Liver (tissue), 9 donors: Measurements from ENCODE around the gene RHOT1. TPM values are rescaled to one million over a fixed set of nuclear protein-coding genes. Genes with fewer than 3 reads are reported as not detected.

Source experiments
- DNase-seq: peaks from one replicate; pipeline ENCODE4 v3.0.0-alpha.2; 2017; ENCODE audit warnings: low spot score
- H3K27ac ChIP-seq, 2 donors: one replicate each; pipeline ENCODE4 v1.7.0; 2013; ENCODE audit warnings: inconsistent platforms in 2 of 2, low read length in 2 of 2, control low read depth in 1 of 2, low read depth in 1 of 2, mild to moderate bottlenecking in 1 of 2
- H3K27me3 ChIP-seq, 4 donors: one replicate each; pipeline versions ENCODE4 v1.6.1 to v1.7.0; 2013; ENCODE audit warnings: low read length in 3 of 4, inconsistent platforms in 1 of 4, mild to moderate bottlenecking in 1 of 4, moderate library complexity in 1 of 4; ENCODE audit not compliant: control insufficient read depth in 4 of 4, insufficient read depth in 4 of 4
- H3K36me3 ChIP-seq, 4 donors: one replicate each; pipeline versions ENCODE4 v1.6.1 to v1.7.0; 2013; ENCODE audit warnings: low read length in 3 of 4, mild to moderate bottlenecking in 3 of 4, low read depth in 1 of 4, moderate library complexity in 1 of 4; ENCODE audit not compliant: control insufficient read depth in 4 of 4, insufficient read depth in 3 of 4
- H3K4me1 ChIP-seq, 4 donors: one replicate each; pipeline versions ENCODE4 v1.6.1 to v1.7.0; 2013; ENCODE audit warnings: low read length in 3 of 4, mild to moderate bottlenecking in 3 of 4, moderate library complexity in 1 of 4; ENCODE audit not compliant: control insufficient read depth in 4 of 4, insufficient read depth in 4 of 4
- H3K4me3 ChIP-seq, 3 donors: one replicate each; pipeline versions ENCODE4 v1.6.1 to v1.7.0; 2013; ENCODE audit warnings: low read length in 3 of 3, control low read depth in 1 of 3, low read depth in 1 of 3, mild to moderate bottlenecking in 1 of 3
- H3K9ac ChIP-seq, 2 donors: one replicate each; pipeline ENCODE4 v1.7.0; 2013; ENCODE audit warnings: low read length in 2 of 2, mild to moderate bottlenecking in 2 of 2, moderate library complexity in 2 of 2, control low read depth in 1 of 2, low read depth in 1 of 2
- H3K9me3 ChIP-seq, 4 donors: one replicate each; pipeline versions ENCODE4 v1.6.1 to v1.7.0; 2013; ENCODE audit warnings: low read length in 3 of 4; ENCODE audit not compliant: control insufficient read depth in 4 of 4
- FOXA2 ChIP-seq: IDR thresholded peaks from 2 replicates; pipeline ENCODE4 v1.6.1; 2016; ENCODE audit warnings: antibody characterized with exemption
- GABPA ChIP-seq, 2 donors: IDR thresholded peaks in 1 of 2; conservative IDR thresholded peaks in 1 of 2; 2 replicates each; pipeline ENCODE4 v1.6.1; 2016; ENCODE audit warnings: antibody characterized with exemption in 2 of 2, mild to moderate bottlenecking in 1 of 2, moderate library complexity in 1 of 2
- JUND ChIP-seq, 2 donors: IDR thresholded peaks; 2 replicates each; pipeline ENCODE4 v1.6.1; 2016; ENCODE audit warnings: antibody characterized with exemption in 2 of 2
- RAD21 ChIP-seq, 2 donors: IDR thresholded peaks; 2 replicates each; pipeline ENCODE4 v1.6.1; 2016; ENCODE audit warnings: antibody characterized with exemption in 2 of 2, mild to moderate bottlenecking in 2 of 2
- SP1 ChIP-seq: IDR thresholded peaks from 2 replicates; pipeline ENCODE4 v1.6.1; 2018; ENCODE audit warnings: antibody characterized with exemption, mild to moderate bottlenecking
- TAF1 ChIP-seq: conservative IDR thresholded peaks from 2 replicates; pipeline ENCODE4 v1.6.1; 2016; ENCODE audit warnings: antibody characterized with exemption, mild to moderate bottlenecking
- YY1 ChIP-seq: IDR thresholded peaks from 2 replicates; pipeline ENCODE4 v1.6.1; 2016; ENCODE audit warnings: antibody characterized with exemption, mild to moderate bottlenecking
- WGBS: extraction: QIAGEN DNeasy Blood & Tissue Kit; methylation state at CpG from one replicate; pipeline ENCODE4 v1.1.7; 2013; 5-methylcytosine and 5-hydroxymethylcytosine counted together
- polyA plus RNA-seq, 2 donors: library from polyadenylated mRNA; stranded (reverse) in 1 of 2; unstranded in 1 of 2; fragments of 200-250 nt in 1 of 2; fragments of >200 nt in 1 of 2; fragmentation: Nextera tagmentation in 1 of 2; extraction: Ambion mirVana in 1 of 2; gene quantifications; one replicate each; pipeline versions ENCODE4 v1.2.1 to v1.2.3, GENCODE V29; 2013 to 2015
- total RNA-seq, 2 donors: library from RNA; depleted of rRNA; stranded (reverse); fragments of >200 nt; gene quantifications; one replicate each; pipeline ENCODE4 v1.2.3, GENCODE V29; 2014
- TF ChIP-seq, protein P1 (sequence below): fragments of 150-350 bp; IDR thresholded peaks from 2 replicates; pipeline ENCODE4 v1.5.1; 2017; ENCODE audit warnings: improper control_type of control experiment, low read depth, low read length; ENCODE audit not compliant: missing input control
- TF ChIP-seq, protein P2 (sequence below): IDR thresholded peaks from 2 replicates; pipeline ENCODE4 v1.6.1; 2016; ENCODE audit warnings: antibody characterized with exemption
- TF ChIP-seq, protein P3 (sequence below): IDR thresholded peaks from 2 replicates; pipeline ENCODE4 v1.6.1; 2016; ENCODE audit warnings: antibody characterized with exemption, mild to moderate bottlenecking
- donor health status: healthy.
- donor health status: healthy.
- donor health status: healthy.
- donor health status: healthy.
- donor health status: healthy.

Gene RHOT1
- total and polyA plus RNA-seq, 4 donors: 8.1 to 43.4 (median 17.1) TPM

DNA sequence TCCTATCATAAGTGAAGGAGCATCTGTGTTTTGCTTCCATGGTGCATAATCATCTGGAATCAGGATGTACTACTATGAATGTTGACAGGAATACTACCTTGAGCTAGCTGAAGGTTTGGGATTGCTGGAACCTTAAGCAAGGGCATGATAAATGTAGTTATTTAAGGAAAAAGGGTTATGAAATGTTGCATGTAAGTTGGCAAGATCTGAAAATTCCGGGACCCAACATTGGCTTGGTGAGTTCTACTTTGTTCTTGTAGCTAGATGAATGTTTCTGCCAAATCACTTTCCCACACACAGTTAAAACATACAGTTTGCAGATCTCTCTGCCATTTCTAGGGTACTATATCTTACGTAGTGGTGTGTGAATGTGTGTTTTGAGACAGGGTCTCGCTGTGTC, 13.6 kb downstream of the RHOT1 start:
- TF ChIP-seq RAD21 (IDR thresholded peaks at IDR 0.05): no peak
- no peak for TF ChIP-seq FOXA2
- no peaks in the 10 kb centered on the region for H3K27me3 ChIP-seq
- peaks cover 7 to 18% (median 10%) of the 10 kb centered on the region in 4 donors for H3K4me1 ChIP-seq
- no peaks in the 10 kb centered on the region for H3K9me3 ChIP-seq
- no peak for DNase-seq
- no peak overlapping the region for H3K4me3 ChIP-seq
- peaks cover 7 to 10% (median 9%) of the 10 kb centered on the region in 4 donors for H3K36me3 ChIP-seq
- H3K27ac ChIP-seq: no peak overlapping the region
- 96% methylated on average over 3 of the region's 3 CpGs for WGBS
- no peak overlapping the region for H3K9ac ChIP-seq

DNA sequence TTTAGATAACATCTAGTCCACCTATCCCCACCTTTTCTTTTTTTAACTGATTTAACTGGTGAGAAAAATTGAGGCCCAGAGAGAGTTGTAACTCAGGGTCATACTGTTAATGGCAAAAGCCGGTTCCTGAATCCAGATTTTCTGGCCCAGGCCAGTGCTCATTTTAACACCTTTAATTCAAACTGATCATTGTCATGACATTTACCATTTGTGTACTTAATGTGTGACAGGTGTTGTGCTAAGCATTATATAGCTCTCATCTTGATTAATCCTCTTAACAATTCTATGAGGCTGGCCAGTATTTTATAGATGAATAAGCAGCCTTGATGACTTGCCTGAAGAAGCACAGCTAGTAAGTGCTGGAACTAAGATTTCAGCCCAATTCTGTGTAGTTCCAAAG, 14.4 kb downstream of the RHOT1 start:
- peaks cover 7 to 16% (median 9%) of the 10 kb centered on the region in 4 donors for H3K36me3 ChIP-seq
- no peak overlapping the region for H3K4me3 ChIP-seq
- DNase-seq: no peak
- TF ChIP-seq JUND (IDR thresholded peaks at IDR 0.05) (no peak), YY1 (no peak), FOXA2 (no peak)
- TF ChIP-seq, protein P1, sequence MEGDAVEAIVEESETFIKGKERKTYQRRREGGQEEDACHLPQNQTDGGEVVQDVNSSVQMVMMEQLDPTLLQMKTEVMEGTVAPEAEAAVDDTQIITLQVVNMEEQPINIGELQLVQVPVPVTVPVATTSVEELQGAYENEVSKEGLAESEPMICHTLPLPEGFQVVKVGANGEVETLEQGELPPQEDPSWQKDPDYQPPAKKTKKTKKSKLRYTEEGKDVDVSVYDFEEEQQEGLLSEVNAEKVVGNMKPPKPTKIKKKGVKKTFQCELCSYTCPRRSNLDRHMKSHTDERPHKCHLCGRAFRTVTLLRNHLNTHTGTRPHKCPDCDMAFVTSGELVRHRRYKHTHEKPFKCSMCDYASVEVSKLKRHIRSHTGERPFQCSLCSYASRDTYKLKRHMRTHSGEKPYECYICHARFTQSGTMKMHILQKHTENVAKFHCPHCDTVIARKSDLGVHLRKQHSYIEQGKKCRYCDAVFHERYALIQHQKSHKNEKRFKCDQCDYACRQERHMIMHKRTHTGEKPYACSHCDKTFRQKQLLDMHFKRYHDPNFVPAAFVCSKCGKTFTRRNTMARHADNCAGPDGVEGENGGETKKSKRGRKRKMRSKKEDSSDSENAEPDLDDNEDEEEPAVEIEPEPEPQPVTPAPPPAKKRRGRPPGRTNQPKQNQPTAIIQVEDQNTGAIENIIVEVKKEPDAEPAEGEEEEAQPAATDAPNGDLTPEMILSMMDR: no peak
- H3K9ac ChIP-seq: no peak overlapping the region
- H3K9me3 ChIP-seq: no peaks in the 10 kb centered on the region
- 98% methylated on average over 1 of the region's 1 CpG for WGBS
- H3K4me1 ChIP-seq: peaks cover 7 to 14% (median 9%) of the 10 kb centered on the region in 4 donors
- H3K27me3 ChIP-seq: no peaks in the 10 kb centered on the region
- no peak overlapping the region for H3K27ac ChIP-seq

DNA sequence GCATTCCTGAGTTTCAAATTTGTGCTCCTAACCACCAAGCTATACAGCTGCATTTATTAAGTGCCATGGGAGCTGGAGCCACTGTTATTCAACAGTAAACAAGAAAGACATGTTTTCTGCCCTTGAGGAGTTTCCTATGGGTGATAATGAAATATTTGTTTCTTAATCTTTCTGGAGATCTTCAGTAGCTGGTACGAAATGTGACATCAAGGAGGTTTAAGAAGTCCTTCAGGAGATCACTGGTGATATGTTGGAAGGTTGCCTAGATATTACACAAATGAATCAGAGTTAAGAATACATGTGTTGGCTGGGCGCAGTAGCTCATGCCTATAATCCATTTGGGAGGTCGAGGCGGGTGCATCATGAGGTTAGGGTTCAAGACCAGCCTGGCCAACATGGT, 14.9 kb downstream of the RHOT1 start:
- 96% methylated on average over 4 of the region's 4 CpGs for WGBS
- DNase-seq: no peak
- Histone ChIP-seq H3K9me3 (no peaks in the 10 kb centered on the region), H3K27me3 (no peaks in the 10 kb centered on the region), H3K9ac (no peak overlapping the region), H3K36me3 (peaks cover 7 to 16% (median 9%) of the 10 kb centered on the region in 4 donors), H3K4me3 (no peak overlapping the region), H3K27ac (no peak overlapping the region), H3K4me1 (peaks cover 6 to 9% (median 7%) of the 10 kb centered on the region in 4 donors)
- no peak for TF ChIP-seq TAF1
- no peak for TF ChIP-seq GABPA (IDR thresholded peaks at IDR 0.05 in 1 of 2, conservative IDR thresholded peaks at IDR 0.05 in 1 of 2)
- TF ChIP-seq SP1: no peak
- TF ChIP-seq, protein P2, sequence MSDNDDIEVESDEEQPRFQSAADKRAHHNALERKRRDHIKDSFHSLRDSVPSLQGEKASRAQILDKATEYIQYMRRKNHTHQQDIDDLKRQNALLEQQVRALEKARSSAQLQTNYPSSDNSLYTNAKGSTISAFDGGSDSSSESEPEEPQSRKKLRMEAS: no peak
- TF ChIP-seq, protein P3, sequence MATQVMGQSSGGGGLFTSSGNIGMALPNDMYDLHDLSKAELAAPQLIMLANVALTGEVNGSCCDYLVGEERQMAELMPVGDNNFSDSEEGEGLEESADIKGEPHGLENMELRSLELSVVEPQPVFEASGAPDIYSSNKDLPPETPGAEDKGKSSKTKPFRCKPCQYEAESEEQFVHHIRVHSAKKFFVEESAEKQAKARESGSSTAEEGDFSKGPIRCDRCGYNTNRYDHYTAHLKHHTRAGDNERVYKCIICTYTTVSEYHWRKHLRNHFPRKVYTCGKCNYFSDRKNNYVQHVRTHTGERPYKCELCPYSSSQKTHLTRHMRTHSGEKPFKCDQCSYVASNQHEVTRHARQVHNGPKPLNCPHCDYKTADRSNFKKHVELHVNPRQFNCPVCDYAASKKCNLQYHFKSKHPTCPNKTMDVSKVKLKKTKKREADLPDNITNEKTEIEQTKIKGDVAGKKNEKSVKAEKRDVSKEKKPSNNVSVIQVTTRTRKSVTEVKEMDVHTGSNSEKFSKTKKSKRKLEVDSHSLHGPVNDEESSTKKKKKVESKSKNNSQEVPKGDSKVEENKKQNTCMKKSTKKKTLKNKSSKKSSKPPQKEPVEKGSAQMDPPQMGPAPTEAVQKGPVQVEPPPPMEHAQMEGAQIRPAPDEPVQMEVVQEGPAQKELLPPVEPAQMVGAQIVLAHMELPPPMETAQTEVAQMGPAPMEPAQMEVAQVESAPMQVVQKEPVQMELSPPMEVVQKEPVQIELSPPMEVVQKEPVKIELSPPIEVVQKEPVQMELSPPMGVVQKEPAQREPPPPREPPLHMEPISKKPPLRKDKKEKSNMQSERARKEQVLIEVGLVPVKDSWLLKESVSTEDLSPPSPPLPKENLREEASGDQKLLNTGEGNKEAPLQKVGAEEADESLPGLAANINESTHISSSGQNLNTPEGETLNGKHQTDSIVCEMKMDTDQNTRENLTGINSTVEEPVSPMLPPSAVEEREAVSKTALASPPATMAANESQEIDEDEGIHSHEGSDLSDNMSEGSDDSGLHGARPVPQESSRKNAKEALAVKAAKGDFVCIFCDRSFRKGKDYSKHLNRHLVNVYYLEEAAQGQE: no peak
